Calu3 (cell line): ENCODE results near the gene PCGF2. TPM values are rescaled to one million over a fixed set of nuclear protein-coding genes. Genes with fewer than 3 reads are reported as not detected.

Experiments
- BruUV-seq: library from RNA; stranded (reverse); fragments of 400-500 nt; replicated peaks from 2 replicates; lab custom pipeline; 2021; lab: Mats Ljungman, UMichigan
- CTCF ChIA-PET: fragments of 300-600 bp; sonication (Branson Sonifier 250); formaldehyde crosslinking; loops from one replicate; lab custom pipeline; 2022; ENCODE audit warnings: antibody characterized with exemption; lab: Charles Lee
- DNase-seq: peaks from one replicate; pipeline ENCODE4 v3.0.0; 2022
- H3K27ac Mint-ChIP-seq: one replicate; pipeline ENCODE4 v1.8.0; 2022; ENCODE audit warnings: mixed read lengths; ENCODE audit not compliant: unreplicated experiment
- H3K27me3 Mint-ChIP-seq: one replicate; pipeline ENCODE4 v1.8.0; 2022; ENCODE audit warnings: mixed read lengths; ENCODE audit not compliant: unreplicated experiment
- H3K36me3 Mint-ChIP-seq: one replicate; pipeline ENCODE4 v1.8.0; 2022; ENCODE audit warnings: mild to moderate bottlenecking, moderate library complexity, mixed read lengths; ENCODE audit not compliant: insufficient read depth, unreplicated experiment
- H3K4me1 Mint-ChIP-seq: one replicate; pipeline ENCODE4 v1.8.0; 2022; ENCODE audit warnings: mild to moderate bottlenecking, low read depth, mixed read lengths; ENCODE audit not compliant: unreplicated experiment
- H3K4me3 Mint-ChIP-seq: one replicate; pipeline ENCODE4 v1.8.0; 2022; ENCODE audit warnings: mild to moderate bottlenecking, low read depth, moderate library complexity, mixed read lengths; ENCODE audit not compliant: unreplicated experiment
- H3K9me3 Mint-ChIP-seq: one replicate; pipeline ENCODE4 v1.8.0; 2022; ENCODE audit warnings: low read depth, mixed read lengths; ENCODE audit not compliant: unreplicated experiment
- intact Hi-C: fragments of 100-400 bp; cut with micrococcal nuclease; formaldehyde crosslinking; loops from one replicate; pipeline ENCODE4 v1.10.0; 2022; ENCODE audit not compliant: unreplicated experiment
- total RNA-seq: library from RNA; stranded (reverse); gene quantifications from 2 replicates; pipeline ENCODE4 v1.2.3, GENCODE V29; 2022
- TF ChIP-seq, protein P1 (sequence below): fragments of 200-600 bp; IDR thresholded peaks from one replicate; pipeline ENCODE4 v1.8.0; 2022; ENCODE audit warnings: antibody characterized with exemption; ENCODE audit not compliant: unreplicated experiment

PCGF2 gene
- total RNA-seq, 1 experiment from 2014 or later, result 205 TPM

DNA sequence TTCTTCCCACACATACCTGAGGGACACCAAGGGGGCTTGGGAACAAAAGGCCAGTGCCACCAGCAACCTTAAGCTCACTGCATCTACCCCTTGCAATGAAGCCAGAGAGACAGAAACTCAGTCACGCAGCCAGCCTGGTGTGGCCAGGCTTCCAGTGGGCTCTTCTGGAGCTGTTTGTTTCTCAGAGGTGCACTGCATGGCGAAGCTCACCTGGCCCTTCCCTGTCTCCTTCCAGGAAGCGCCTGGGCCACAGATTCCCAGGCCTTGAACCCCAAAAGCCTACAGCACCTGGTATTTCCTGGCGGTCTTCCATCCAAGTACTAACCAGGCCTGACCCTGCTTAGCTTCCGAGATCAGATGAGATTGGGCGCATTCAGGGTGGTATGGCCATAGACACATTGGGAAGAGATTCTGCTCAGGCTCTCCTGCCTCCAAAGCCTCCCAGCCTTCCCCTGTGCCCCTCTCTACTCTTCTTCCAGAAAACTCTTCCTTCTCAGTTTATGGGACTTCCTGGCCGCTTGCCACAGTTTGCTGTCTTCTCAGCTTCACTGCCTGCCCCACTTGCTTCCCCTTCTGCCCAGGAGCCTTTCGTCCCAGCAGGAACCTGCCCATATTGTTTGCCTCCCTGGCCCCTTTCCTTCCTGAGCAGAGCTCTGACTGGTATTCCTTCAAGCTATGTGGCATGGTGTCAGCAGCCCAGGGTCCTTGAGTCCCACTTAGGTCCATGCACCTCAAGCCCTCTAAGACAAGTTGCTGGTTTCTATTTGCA, 16.4 kb downstream of the PCGF2 start:
- Mint-ChIP-seq H3K9me3 (no peaks in the 10 kb centered on the region), H3K4me3 (peak overlapping the region; percentile 90), H3K27ac (peak overlapping the region; percentile 8), H3K4me1 (peaks cover 44% of the 10 kb centered on the region), H3K36me3 (peaks cover 92% of the 10 kb centered on the region), H3K27me3 (no peaks in the 10 kb centered on the region)
- CTCF ChIA-PET, result interaction anchor here (1.1 to 2.5 kb wide), 10 partner anchors 14 to 422 kb away, joined by 3 to 20 read pairs (median 4); partner anchors contain the start of genes EPOP, MLLT6 and PSMB3
- TF ChIP-seq, protein P1, sequence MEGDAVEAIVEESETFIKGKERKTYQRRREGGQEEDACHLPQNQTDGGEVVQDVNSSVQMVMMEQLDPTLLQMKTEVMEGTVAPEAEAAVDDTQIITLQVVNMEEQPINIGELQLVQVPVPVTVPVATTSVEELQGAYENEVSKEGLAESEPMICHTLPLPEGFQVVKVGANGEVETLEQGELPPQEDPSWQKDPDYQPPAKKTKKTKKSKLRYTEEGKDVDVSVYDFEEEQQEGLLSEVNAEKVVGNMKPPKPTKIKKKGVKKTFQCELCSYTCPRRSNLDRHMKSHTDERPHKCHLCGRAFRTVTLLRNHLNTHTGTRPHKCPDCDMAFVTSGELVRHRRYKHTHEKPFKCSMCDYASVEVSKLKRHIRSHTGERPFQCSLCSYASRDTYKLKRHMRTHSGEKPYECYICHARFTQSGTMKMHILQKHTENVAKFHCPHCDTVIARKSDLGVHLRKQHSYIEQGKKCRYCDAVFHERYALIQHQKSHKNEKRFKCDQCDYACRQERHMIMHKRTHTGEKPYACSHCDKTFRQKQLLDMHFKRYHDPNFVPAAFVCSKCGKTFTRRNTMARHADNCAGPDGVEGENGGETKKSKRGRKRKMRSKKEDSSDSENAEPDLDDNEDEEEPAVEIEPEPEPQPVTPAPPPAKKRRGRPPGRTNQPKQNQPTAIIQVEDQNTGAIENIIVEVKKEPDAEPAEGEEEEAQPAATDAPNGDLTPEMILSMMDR, result no peak
- intact Hi-C loops, result no loop called here
- no peak for DNase-seq
- no TSS peak for BruUV-seq

DNA sequence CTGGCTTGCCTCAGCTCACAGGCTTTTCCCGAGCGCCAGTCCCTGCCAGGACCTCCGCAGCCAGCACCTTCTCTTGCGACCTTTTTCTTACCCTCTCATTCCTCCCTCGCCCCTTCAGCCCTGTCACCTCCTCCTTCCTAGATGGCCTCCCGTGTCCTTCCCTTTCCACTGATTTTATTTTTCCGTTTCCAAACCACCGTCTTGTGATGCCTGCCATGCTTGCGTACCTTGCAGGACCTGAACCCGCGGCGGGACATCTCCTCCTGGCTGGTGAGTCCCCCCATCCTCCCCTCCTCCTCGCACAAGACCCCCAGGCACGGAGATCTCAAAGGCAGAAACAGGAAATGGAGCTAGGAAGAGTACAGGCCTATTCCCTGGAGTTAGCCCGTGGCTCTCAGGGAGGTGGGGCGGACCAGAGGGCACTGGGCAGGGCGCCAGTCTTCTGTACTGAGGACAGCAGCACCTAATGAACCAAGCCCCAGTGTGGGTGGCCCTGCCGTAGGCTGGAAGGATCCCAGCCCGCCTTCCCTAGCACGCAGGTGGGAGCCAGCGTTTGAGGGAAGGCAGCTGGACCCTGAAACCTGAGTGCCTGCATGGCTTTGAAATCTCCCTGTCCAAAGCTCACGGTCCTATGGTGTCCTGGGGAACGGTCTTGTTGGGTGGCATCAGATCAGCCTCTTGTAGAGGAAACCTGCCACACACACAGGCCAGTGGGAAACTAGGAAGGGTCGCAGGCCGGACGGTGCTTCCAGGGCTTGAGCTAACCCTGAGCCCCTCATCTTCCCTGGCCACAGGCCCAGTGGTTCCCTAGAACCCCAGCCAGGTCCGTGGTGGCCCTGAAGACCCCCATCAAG, 17.4 kb downstream of the PCGF2 start:
- CTCF ChIA-PET, result interaction anchor here (0.7 to 2.5 kb wide), 12 partner anchors 8 to 423 kb away, joined by 3 to 20 read pairs (median 4); partner anchors contain the start of genes EPOP, MLLT6 and PSMB3
- Mint-ChIP-seq H3K36me3 (peaks cover 89% of the 10 kb centered on the region), H3K27me3 (no peaks in the 10 kb centered on the region), H3K4me3 (peak overlapping the region; percentile 90), H3K9me3 (no peaks in the 10 kb centered on the region), H3K27ac (peak overlapping the region; percentile 85), H3K4me1 (peaks cover 51% of the 10 kb centered on the region)
- BruUV-seq, result no TSS peak
- DNase-seq, result peak; percentile 90
- intact Hi-C loops, result loop anchor here (1.0 kb wide), 2 partner anchors 26 to 53 kb away; no protein-coding TSS in a partner anchor
- TF ChIP-seq, protein P1, result no peak

DNA sequence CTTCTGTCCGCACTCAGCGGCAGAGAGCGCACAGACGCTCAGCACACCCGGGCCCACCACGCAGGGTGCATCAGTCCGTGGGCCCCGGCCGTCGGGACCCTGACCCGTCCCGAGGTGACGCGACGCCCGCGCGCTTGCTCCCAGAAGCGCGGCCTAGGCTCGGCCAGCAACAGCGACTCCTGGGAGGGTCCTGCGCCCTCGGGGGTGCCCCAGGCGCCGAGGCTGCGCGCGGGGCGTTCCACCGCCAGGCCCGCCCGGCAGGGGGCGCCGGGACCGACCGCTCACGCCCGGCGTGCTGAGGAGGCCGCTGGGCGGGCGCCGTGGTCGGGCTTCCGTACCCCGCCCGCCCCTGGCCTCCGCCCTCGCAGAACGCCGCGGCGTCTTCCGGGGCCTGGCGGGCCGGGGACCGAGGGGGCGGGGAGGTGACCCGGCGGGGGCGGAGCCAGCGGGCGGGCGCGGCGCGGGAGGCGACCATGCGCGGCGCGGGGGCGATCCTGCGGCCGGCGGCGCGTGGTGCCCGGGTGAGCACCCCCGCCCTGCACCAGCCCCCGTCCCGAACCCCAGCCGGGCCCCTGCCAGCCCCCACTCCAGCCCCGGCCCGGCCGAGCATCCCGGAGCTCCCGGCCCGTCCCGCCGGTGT, 18.1 kb downstream of the PCGF2 start, which contains the start of gene CISD3:
Gene CISD3, plus strand, starts transcription at position 456 of the 640 bp plus-strand sequence. Its CDS starts 18 bp downstream, at position 474.
- no peaks in the 10 kb centered on the region for H3K27me3 Mint-ChIP-seq
- peak within 1 kb of the TSS; percentile 85 for H3K27ac Mint-ChIP-seq
- peak; percentile 100 for DNase-seq
- CTCF ChIA-PET, result interaction anchor here (0.9 to 2.5 kb wide), 10 partner anchors 15 to 172 kb away, joined by 3 to 20 read pairs (median 4); partner anchors contain the start of genes EPOP, MLLT6 and PSMB3
- H3K9me3 Mint-ChIP-seq, result no peaks in the 10 kb centered on the region
- peaks cover 89% of the 10 kb centered on the region for H3K36me3 Mint-ChIP-seq
- BruUV-seq, result no TSS peak
- peak within 1 kb of the TSS; percentile 90 for H3K4me3 Mint-ChIP-seq
- TF ChIP-seq, protein P1, result peak; percentile 100
- intact Hi-C loops, result loop anchor here (1.0 kb wide), 2 partner anchors 26 to 53 kb away; no protein-coding TSS in a partner anchor
- H3K4me1 Mint-ChIP-seq, result peaks cover 48% of the 10 kb centered on the region
